ENCODE results near the gene S100A10. TPM values are rescaled to one million over a fixed set of nuclear protein-coding genes. Genes with fewer than 3 reads are reported as not detected.

The S100A10 gene
- polyA plus RNA-seq, 1 donor from 2014 or later = 24.5 TPM

DNA sequence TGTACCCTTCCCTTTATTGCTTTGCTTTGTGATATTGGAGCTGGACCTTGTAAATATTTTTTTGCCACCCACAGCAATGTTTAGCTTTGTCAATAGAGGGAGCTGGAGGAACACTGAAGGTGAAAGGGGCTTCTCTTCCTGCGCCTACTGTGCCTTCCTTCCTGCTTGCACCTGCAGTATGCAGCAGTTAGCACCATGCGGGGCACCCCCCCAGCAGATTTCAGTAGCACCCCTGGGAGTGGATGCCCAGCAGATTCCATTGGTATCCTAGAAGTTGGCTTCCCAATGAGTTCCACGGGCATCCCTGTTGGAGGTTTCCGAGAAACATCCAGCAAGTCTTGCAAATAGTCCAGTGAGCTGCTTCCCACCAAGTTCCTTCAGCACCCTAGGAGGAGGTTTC, 25.6 kb downstream of the S100A10 start:
- Histone ChIP-seq H2AFZ (ENCODE audit: low read depth, low read length) (no peak overlapping the region), H3K9me3 (ENCODE audit: low read length) (no peaks in the 10 kb centered on the region), H3F3A (ENCODE audit: insufficient read depth, low read length, poor library complexity, severe bottlenecking) (no peaks in the 10 kb centered on the region), H3K27ac (ENCODE audit: low read length) (no peak overlapping the region), H3K4me3 (ENCODE audit: low read length) (no peak overlapping the region), H3K9ac (ENCODE audit: low read length) (no peak overlapping the region), H4K20me1 (ENCODE audit: insufficient read depth) (no peaks in the 10 kb centered on the region), H3K4me2 (ENCODE audit: low read length) (no peak overlapping the region), H3K9me2 (ENCODE audit: insufficient read depth, low read length) (no peaks in the 10 kb centered on the region), H3K79me2 (replicated peaks; ENCODE audit: insufficient read depth, low read length) (no peaks in the 10 kb centered on the region), H3K36me3 (ENCODE audit: insufficient read depth, low read length) (no peaks in the 10 kb centered on the region), H3K27me3 (ENCODE audit: insufficient read depth, low read depth, low read length) (no peaks in the 10 kb centered on the region)
- TF ChIP-seq, protein P1, sequence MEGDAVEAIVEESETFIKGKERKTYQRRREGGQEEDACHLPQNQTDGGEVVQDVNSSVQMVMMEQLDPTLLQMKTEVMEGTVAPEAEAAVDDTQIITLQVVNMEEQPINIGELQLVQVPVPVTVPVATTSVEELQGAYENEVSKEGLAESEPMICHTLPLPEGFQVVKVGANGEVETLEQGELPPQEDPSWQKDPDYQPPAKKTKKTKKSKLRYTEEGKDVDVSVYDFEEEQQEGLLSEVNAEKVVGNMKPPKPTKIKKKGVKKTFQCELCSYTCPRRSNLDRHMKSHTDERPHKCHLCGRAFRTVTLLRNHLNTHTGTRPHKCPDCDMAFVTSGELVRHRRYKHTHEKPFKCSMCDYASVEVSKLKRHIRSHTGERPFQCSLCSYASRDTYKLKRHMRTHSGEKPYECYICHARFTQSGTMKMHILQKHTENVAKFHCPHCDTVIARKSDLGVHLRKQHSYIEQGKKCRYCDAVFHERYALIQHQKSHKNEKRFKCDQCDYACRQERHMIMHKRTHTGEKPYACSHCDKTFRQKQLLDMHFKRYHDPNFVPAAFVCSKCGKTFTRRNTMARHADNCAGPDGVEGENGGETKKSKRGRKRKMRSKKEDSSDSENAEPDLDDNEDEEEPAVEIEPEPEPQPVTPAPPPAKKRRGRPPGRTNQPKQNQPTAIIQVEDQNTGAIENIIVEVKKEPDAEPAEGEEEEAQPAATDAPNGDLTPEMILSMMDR (IDR thresholded peaks at IDR 0.05; ENCODE audit: poor library complexity, severe bottlenecking) = no peak
- TF ChIP-seq SMC3 (conservative IDR thresholded peaks at IDR 0.05; ENCODE audit: poor library complexity) (no peak), RAD21 (conservative IDR thresholded peaks at IDR 0.05) (no peak), TAF1 (IDR thresholded peaks at IDR 0.05; ENCODE audit: low read depth) (no peak), POLR2AphosphoS5 (IDR thresholded peaks at IDR 0.05) (no peak), EZH2 (IDR thresholded peaks at IDR 0.05; ENCODE audit: borderline replicate concordance, insufficient read depth, low read length, poor library complexity, severe bottlenecking) (no peak), EP300 (conservative IDR thresholded peaks at IDR 0.05; ENCODE audit: poor library complexity, severe bottlenecking) (no peak), MXI1 (conservative IDR thresholded peaks at IDR 0.05; ENCODE audit: poor library complexity, severe bottlenecking) (no peak)
- TF ChIP-seq, protein P2, sequence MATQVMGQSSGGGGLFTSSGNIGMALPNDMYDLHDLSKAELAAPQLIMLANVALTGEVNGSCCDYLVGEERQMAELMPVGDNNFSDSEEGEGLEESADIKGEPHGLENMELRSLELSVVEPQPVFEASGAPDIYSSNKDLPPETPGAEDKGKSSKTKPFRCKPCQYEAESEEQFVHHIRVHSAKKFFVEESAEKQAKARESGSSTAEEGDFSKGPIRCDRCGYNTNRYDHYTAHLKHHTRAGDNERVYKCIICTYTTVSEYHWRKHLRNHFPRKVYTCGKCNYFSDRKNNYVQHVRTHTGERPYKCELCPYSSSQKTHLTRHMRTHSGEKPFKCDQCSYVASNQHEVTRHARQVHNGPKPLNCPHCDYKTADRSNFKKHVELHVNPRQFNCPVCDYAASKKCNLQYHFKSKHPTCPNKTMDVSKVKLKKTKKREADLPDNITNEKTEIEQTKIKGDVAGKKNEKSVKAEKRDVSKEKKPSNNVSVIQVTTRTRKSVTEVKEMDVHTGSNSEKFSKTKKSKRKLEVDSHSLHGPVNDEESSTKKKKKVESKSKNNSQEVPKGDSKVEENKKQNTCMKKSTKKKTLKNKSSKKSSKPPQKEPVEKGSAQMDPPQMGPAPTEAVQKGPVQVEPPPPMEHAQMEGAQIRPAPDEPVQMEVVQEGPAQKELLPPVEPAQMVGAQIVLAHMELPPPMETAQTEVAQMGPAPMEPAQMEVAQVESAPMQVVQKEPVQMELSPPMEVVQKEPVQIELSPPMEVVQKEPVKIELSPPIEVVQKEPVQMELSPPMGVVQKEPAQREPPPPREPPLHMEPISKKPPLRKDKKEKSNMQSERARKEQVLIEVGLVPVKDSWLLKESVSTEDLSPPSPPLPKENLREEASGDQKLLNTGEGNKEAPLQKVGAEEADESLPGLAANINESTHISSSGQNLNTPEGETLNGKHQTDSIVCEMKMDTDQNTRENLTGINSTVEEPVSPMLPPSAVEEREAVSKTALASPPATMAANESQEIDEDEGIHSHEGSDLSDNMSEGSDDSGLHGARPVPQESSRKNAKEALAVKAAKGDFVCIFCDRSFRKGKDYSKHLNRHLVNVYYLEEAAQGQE (IDR thresholded peaks at IDR 0.05; ENCODE audit: borderline replicate concordance) = no peak

GRCh38 chr1:151967091-151967490, 26.6 kb downstream of the S100A10 start:
- Histone ChIP-seq H3K27ac (ENCODE audit: low read length) (no peak overlapping the region), H3K4me2 (ENCODE audit: low read length) (no peak overlapping the region), H3K9ac (ENCODE audit: low read length) (no peak overlapping the region), H3K79me2 (replicated peaks; ENCODE audit: insufficient read depth, low read length) (no peaks in the 10 kb centered on the region), H4K20me1 (ENCODE audit: insufficient read depth) (no peaks in the 10 kb centered on the region), H3K36me3 (ENCODE audit: insufficient read depth, low read length) (no peaks in the 10 kb centered on the region), H3K9me2 (ENCODE audit: insufficient read depth, low read length) (no peaks in the 10 kb centered on the region), H3F3A (ENCODE audit: insufficient read depth, low read length, poor library complexity, severe bottlenecking) (no peaks in the 10 kb centered on the region), H2AFZ (ENCODE audit: low read depth, low read length) (no peak overlapping the region), H3K27me3 (ENCODE audit: insufficient read depth, low read depth, low read length) (no peaks in the 10 kb centered on the region), H3K9me3 (ENCODE audit: low read length) (no peaks in the 10 kb centered on the region), H3K4me3 (ENCODE audit: low read length) (no peak overlapping the region)
- TF ChIP-seq TAF1 (IDR thresholded peaks at IDR 0.05; ENCODE audit: low read depth) = no peak
- TF ChIP-seq RAD21 (conservative IDR thresholded peaks at IDR 0.05) = no peak
- no peak for TF ChIP-seq POLR2AphosphoS5 (IDR thresholded peaks at IDR 0.05)
- no peak for TF ChIP-seq SMC3 (conservative IDR thresholded peaks at IDR 0.05; ENCODE audit: poor library complexity)
- no peak for TF ChIP-seq MXI1 (conservative IDR thresholded peaks at IDR 0.05; ENCODE audit: poor library complexity, severe bottlenecking)
- TF ChIP-seq, protein P2 (IDR thresholded peaks at IDR 0.05; ENCODE audit: borderline replicate concordance) = no peak
- TF ChIP-seq, protein P1 (IDR thresholded peaks at IDR 0.05; ENCODE audit: poor library complexity, severe bottlenecking) = no peak
- no peak for TF ChIP-seq EZH2 (IDR thresholded peaks at IDR 0.05; ENCODE audit: borderline replicate concordance, insufficient read depth, low read length, poor library complexity, severe bottlenecking)
- no peak for TF ChIP-seq EP300 (conservative IDR thresholded peaks at IDR 0.05; ENCODE audit: poor library complexity, severe bottlenecking)
